NB4 (cell line): ENCODE results near the gene RAB30.

Experiments
- POLR2A ChIP-seq: IDR thresholded peaks from 2 replicates; pipeline ENCODE4 v1.6.1; 2011; ENCODE audit warnings: mild to moderate bottlenecking; ENCODE audit not compliant: insufficient read length; ENCODE audit errors: extremely low read depth
- TF ChIP-seq, protein P1 (sequence below): IDR thresholded peaks from one replicate; pipeline ENCODE4 v1.5.1; 2012; ENCODE audit warnings: low read depth, low read length
- TF ChIP-seq, protein P2 (sequence below): IDR thresholded peaks from 2 replicates; pipeline ENCODE4 v1.6.1; 2011; ENCODE audit warnings: low read depth, low read length

DNA sequence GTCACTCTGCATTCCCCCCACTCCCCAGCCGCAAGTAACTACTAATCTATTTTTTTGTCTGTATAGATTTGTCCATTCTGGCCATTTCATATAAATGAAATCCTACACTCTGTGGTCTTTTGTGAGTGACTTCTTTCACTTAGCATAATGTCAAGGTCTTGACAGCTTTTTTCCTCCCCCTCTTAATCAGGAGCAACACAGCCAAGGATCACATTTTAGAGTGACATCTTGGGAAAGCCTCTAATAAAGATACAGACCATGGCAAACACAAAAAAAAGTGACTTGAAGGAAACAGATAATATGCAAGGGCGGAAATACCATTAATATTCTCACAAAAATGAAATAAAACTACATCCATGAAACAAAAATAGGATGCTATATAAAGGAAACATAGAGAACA is 43.9 kb downstream of the RAB30 start:
- TF ChIP-seq, protein P1, sequence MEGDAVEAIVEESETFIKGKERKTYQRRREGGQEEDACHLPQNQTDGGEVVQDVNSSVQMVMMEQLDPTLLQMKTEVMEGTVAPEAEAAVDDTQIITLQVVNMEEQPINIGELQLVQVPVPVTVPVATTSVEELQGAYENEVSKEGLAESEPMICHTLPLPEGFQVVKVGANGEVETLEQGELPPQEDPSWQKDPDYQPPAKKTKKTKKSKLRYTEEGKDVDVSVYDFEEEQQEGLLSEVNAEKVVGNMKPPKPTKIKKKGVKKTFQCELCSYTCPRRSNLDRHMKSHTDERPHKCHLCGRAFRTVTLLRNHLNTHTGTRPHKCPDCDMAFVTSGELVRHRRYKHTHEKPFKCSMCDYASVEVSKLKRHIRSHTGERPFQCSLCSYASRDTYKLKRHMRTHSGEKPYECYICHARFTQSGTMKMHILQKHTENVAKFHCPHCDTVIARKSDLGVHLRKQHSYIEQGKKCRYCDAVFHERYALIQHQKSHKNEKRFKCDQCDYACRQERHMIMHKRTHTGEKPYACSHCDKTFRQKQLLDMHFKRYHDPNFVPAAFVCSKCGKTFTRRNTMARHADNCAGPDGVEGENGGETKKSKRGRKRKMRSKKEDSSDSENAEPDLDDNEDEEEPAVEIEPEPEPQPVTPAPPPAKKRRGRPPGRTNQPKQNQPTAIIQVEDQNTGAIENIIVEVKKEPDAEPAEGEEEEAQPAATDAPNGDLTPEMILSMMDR: no peak
- TF ChIP-seq, protein P2, sequence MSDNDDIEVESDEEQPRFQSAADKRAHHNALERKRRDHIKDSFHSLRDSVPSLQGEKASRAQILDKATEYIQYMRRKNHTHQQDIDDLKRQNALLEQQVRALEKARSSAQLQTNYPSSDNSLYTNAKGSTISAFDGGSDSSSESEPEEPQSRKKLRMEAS: no peak
- TF ChIP-seq POLR2A: no peak
